ENCODE results near the gene DVL1.
"Not testable (repeated sequence)": the region's sequence is repeated elsewhere in the genome, so short reads cannot be mapped to it uniquely, and the experiment has no call there.

Gene DVL1

GRCh38 chr1:1318131-1318652, 31.0 kb downstream of the DVL1 start:
- H3K4ac ChIP-seq (ENCODE audit: low read depth, low read length), result no peak overlapping the region
- no CpG with 5 or more reads among the region's 9 CpGs for WGBS (ENCODE audit: extremely low coverage, insufficient coverage, low lambda C conversion rate)
- H3K23ac ChIP-seq (ENCODE audit: low read length), result no peak overlapping the region
- peak; percentile 72 for DNase-seq
- peaks cover 30% of the 10 kb centered on the region for H3K79me2 ChIP-seq (ENCODE audit: control insufficient read depth, insufficient read depth, low read length)
- no peak overlapping the region for H2BK15ac ChIP-seq (replicated peaks; ENCODE audit: low read depth)
- H2BK5ac ChIP-seq (ENCODE audit: low read length), result no peak overlapping the region
- no peak overlapping the region for H3K56ac ChIP-seq (ENCODE audit: low read length)
- no peak overlapping the region for H4K5ac ChIP-seq (ENCODE audit: low read length)
- no peak overlapping the region for H3K4me2 ChIP-seq (ENCODE audit: low read length)
- no peak overlapping the region for H3K4me3 ChIP-seq (ENCODE audit: low read length)
- peaks cover 22% of the 10 kb centered on the region for H3K79me1 ChIP-seq (ENCODE audit: low read length)
- H3K27ac ChIP-seq (ENCODE audit: low read depth, low read length), result no peak overlapping the region
- no peak overlapping the region for H3K18ac ChIP-seq (ENCODE audit: low read length)
- H2AK5ac ChIP-seq (ENCODE audit: low read length), result no peak overlapping the region
- peaks cover 2% of the 10 kb centered on the region for H3K4me1 ChIP-seq (ENCODE audit: control insufficient read depth, low read depth, low read length)
- H3K27me3 ChIP-seq (ENCODE audit: insufficient read depth, low read length, poor library complexity), result no peaks in the 10 kb centered on the region
- no peak overlapping the region for H2BK120ac ChIP-seq (ENCODE audit: low read depth, low read length)
- no peak overlapping the region for H3K9ac ChIP-seq (ENCODE audit: low read length)
- H4K8ac ChIP-seq (ENCODE audit: low read depth, low read length), result no peak overlapping the region
- H3K36me3 ChIP-seq (ENCODE audit: control insufficient read depth, insufficient read depth, low read length), result peaks cover 10% of the 10 kb centered on the region

GRCh38 chr1:1317420-1317819, 31.8 kb downstream of the DVL1 start:
- Histone ChIP-seq H3K36me3 (ENCODE audit: control insufficient read depth, insufficient read depth, low read length) (peaks cover 14% of the 10 kb centered on the region), H2BK120ac (ENCODE audit: low read depth, low read length) (no peak overlapping the region), H3K18ac (ENCODE audit: low read length) (no peak overlapping the region), H2BK5ac (ENCODE audit: low read length) (no peak overlapping the region), H3K79me1 (ENCODE audit: low read length) (peaks cover 19% of the 10 kb centered on the region), H3K4me1 (ENCODE audit: control insufficient read depth, low read depth, low read length) (peaks cover 2% of the 10 kb centered on the region), H4K5ac (ENCODE audit: low read length) (no peak overlapping the region), H3K56ac (ENCODE audit: low read length) (no peak overlapping the region), H3K27ac (ENCODE audit: low read depth, low read length) (no peak overlapping the region), H2BK15ac (replicated peaks; ENCODE audit: low read depth) (no peak overlapping the region), H3K79me2 (ENCODE audit: control insufficient read depth, insufficient read depth, low read length) (peaks cover 24% of the 10 kb centered on the region), H3K9ac (ENCODE audit: low read length) (no peak overlapping the region), H3K4ac (ENCODE audit: low read depth, low read length) (no peak overlapping the region), H2AK5ac (ENCODE audit: low read length) (no peak overlapping the region), H4K8ac (ENCODE audit: low read depth, low read length) (no peak overlapping the region), H3K27me3 (ENCODE audit: insufficient read depth, low read length, poor library complexity) (no peaks in the 10 kb centered on the region), H3K4me3 (ENCODE audit: low read length) (no peak overlapping the region), H3K23ac (ENCODE audit: low read length) (no peak overlapping the region), H3K4me2 (ENCODE audit: low read length) (no peak overlapping the region)
- no peak for DNase-seq
- WGBS (ENCODE audit: extremely low coverage, insufficient coverage, low lambda C conversion rate), result no CpG with 5 or more reads among the region's 6 CpGs

GRCh38 chr1:1316199-1316598, 33.0 kb downstream of the DVL1 start:
- not testable (repeated sequence) for H3K4ac ChIP-seq (ENCODE audit: low read depth, low read length); H4K8ac ChIP-seq (ENCODE audit: low read depth, low read length); H3K18ac ChIP-seq (ENCODE audit: low read length); H3K4me1 ChIP-seq (ENCODE audit: control insufficient read depth, low read depth, low read length); H3K4me2 ChIP-seq (ENCODE audit: low read length); H3K27ac ChIP-seq (ENCODE audit: low read depth, low read length); H4K5ac ChIP-seq (ENCODE audit: low read length); H2BK15ac ChIP-seq (replicated peaks; ENCODE audit: low read depth); H2BK5ac ChIP-seq (ENCODE audit: low read length); H3K23ac ChIP-seq (ENCODE audit: low read length); H2AK5ac ChIP-seq (ENCODE audit: low read length); H3K4me3 ChIP-seq (ENCODE audit: low read length); H3K27me3 ChIP-seq (ENCODE audit: insufficient read depth, low read length, poor library complexity); H3K9ac ChIP-seq (ENCODE audit: low read length); H2BK120ac ChIP-seq (ENCODE audit: low read depth, low read length); DNase-seq; H3K56ac ChIP-seq (ENCODE audit: low read length)
- Histone ChIP-seq H3K36me3 (ENCODE audit: control insufficient read depth, insufficient read depth, low read length) (peaks cover 17% of the 10 kb centered on the region), H3K79me2 (ENCODE audit: control insufficient read depth, insufficient read depth, low read length) (peaks cover 13% of the 10 kb centered on the region), H3K79me1 (ENCODE audit: low read length) (peaks cover 13% of the 10 kb centered on the region)
- WGBS (ENCODE audit: extremely low coverage, insufficient coverage, low lambda C conversion rate), result no CpG with 5 or more reads among the region's 8 CpGs

DNA sequence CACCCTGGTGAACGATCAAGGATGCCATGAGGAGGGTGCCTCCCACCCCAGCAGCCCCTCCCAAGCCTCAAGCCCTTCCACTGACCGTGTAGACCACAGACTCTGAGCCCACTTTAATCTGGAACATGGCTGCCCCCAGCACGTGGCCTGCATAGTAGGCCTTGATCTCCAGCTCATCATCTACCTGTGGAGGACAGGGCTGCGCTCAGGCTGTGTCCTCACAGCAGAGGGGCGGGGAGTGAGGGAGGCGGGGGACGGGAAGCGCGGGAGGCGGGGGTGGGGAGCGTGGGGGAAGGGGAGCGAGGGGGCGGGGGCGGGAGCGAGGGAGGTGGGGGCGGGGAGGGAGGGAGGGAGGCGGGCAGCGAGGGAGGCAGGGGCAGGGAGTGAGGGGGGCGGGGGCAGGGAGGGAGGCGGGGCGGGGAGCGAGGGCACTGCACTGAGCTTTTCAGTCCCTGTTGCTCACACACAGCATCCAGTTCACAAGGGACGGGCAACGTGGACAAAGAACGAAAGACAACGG, 33.7 kb downstream of the DVL1 start:
- H2BK120ac ChIP-seq (ENCODE audit: low read depth, low read length), result no peak overlapping the region
- peaks cover 17% of the 10 kb centered on the region for H3K36me3 ChIP-seq (ENCODE audit: control insufficient read depth, insufficient read depth, low read length)
- no peak overlapping the region for H4K8ac ChIP-seq (ENCODE audit: low read depth, low read length)
- H3K9ac ChIP-seq (ENCODE audit: low read length), result peak overlapping the region; percentile 58
- H2AK5ac ChIP-seq (ENCODE audit: low read length), result peak overlapping the region; percentile 58
- H3K27me3 ChIP-seq (ENCODE audit: insufficient read depth, low read length, poor library complexity), result no peaks in the 10 kb centered on the region
- H2BK5ac ChIP-seq (ENCODE audit: low read length), result peak overlapping the region; percentile 55
- peak overlapping the region; percentile 49 for H3K4ac ChIP-seq (ENCODE audit: low read depth, low read length)
- peaks cover 10% of the 10 kb centered on the region for H3K79me1 ChIP-seq (ENCODE audit: low read length)
- H3K27ac ChIP-seq (ENCODE audit: low read depth, low read length), result peak overlapping the region; percentile 16
- H3K4me1 ChIP-seq (ENCODE audit: control insufficient read depth, low read depth, low read length), result peaks cover 2% of the 10 kb centered on the region
- no CpG with 5 or more reads among the region's 26 CpGs for WGBS (ENCODE audit: extremely low coverage, insufficient coverage, low lambda C conversion rate)
- H3K4me2 ChIP-seq (ENCODE audit: low read length), result no peak overlapping the region
- peaks cover 7% of the 10 kb centered on the region for H3K79me2 ChIP-seq (ENCODE audit: control insufficient read depth, insufficient read depth, low read length)
- no peak overlapping the region for H3K18ac ChIP-seq (ENCODE audit: low read length)
- no peak overlapping the region for H4K5ac ChIP-seq (ENCODE audit: low read length)
- no peak overlapping the region for H3K23ac ChIP-seq (ENCODE audit: low read length)
- H3K4me3 ChIP-seq (ENCODE audit: low read length), result no peak overlapping the region
- DNase-seq, result peak; percentile 87
- peak overlapping the region; percentile 83 for H3K56ac ChIP-seq (ENCODE audit: low read length)
- no peak overlapping the region for H2BK15ac ChIP-seq (replicated peaks; ENCODE audit: low read depth)

DNA sequence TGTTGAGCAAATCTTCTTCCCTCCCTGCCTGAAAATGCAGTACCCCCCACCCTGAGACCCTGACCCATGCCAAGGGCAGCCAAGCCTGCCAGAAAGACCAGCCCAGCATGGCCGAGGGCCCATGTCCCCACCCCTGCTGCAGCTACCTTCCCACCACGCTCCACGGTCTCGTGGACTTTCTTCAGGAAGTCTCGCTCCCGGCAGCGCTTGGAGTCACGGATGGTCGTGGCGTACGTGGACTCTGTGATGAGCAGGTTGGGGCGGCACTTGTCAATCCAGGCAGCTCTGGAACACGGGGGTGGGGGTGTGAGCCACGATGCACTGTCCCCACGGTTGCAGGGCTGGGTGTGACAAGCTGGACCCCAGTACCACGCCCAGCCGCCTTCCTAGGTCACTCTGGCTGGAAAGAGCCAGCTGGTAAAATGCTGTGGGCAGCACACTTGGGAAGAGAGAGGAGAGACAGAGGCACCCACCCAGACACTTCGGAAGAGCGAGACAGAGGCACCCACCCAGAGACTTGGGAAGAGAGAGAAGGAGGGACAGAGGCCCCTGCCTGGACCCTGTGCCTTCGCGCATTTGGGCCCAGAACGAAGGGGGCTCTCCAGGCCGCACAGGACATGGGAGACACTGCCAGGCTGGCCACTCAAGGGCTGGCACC, 34.4 kb downstream of the DVL1 start:
- Histone ChIP-seq H3K4me1 (ENCODE audit: control insufficient read depth, low read depth, low read length) (peaks cover 2% of the 10 kb centered on the region), H3K9ac (ENCODE audit: low read length) (peak overlapping the region; percentile 58), H2AK5ac (ENCODE audit: low read length) (no peak overlapping the region), H3K79me1 (ENCODE audit: low read length) (peaks cover 10% of the 10 kb centered on the region), H2BK15ac (replicated peaks; ENCODE audit: low read depth) (no peak overlapping the region), H2BK120ac (ENCODE audit: low read depth, low read length) (no peak overlapping the region), H3K36me3 (ENCODE audit: control insufficient read depth, insufficient read depth, low read length) (peaks cover 19% of the 10 kb centered on the region), H3K56ac (ENCODE audit: low read length) (peak overlapping the region; percentile 83), H4K5ac (ENCODE audit: low read length) (no peak overlapping the region), H3K79me2 (ENCODE audit: control insufficient read depth, insufficient read depth, low read length) (peaks cover 4% of the 10 kb centered on the region), H2BK5ac (ENCODE audit: low read length) (peak overlapping the region; percentile 55), H3K4me2 (ENCODE audit: low read length) (no peak overlapping the region), H3K18ac (ENCODE audit: low read length) (no peak overlapping the region), H3K4me3 (ENCODE audit: low read length) (no peak overlapping the region), H3K27me3 (ENCODE audit: insufficient read depth, low read length, poor library complexity) (no peaks in the 10 kb centered on the region), H3K23ac (ENCODE audit: low read length) (no peak overlapping the region), H3K27ac (ENCODE audit: low read depth, low read length) (no peak overlapping the region), H4K8ac (ENCODE audit: low read depth, low read length) (no peak overlapping the region), H3K4ac (ENCODE audit: low read depth, low read length) (peak overlapping the region; percentile 49)
- no peak for DNase-seq
- no CpG with 5 or more reads among the region's 23 CpGs for WGBS (ENCODE audit: extremely low coverage, insufficient coverage, low lambda C conversion rate)
